NCI-H1930 (cell line): ENCODE measurements around the gene PPDPF.
"Not testable (repeated sequence)": the region's sequence is repeated elsewhere in the genome, so short reads cannot be mapped to it uniquely, and the experiment has no call there.

ENCODE experiments used
- DNase-seq, 2 experiments: peaks; one replicate each; lab custom pipeline; 2025; lab: John Stamatoyannopoulos, UW

Gene PPDPF, protein sequence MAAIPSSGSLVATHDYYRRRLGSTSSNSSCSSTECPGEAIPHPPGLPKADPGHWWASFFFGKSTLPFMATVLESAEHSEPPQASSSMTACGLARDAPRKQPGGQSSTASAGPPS

DNA sequence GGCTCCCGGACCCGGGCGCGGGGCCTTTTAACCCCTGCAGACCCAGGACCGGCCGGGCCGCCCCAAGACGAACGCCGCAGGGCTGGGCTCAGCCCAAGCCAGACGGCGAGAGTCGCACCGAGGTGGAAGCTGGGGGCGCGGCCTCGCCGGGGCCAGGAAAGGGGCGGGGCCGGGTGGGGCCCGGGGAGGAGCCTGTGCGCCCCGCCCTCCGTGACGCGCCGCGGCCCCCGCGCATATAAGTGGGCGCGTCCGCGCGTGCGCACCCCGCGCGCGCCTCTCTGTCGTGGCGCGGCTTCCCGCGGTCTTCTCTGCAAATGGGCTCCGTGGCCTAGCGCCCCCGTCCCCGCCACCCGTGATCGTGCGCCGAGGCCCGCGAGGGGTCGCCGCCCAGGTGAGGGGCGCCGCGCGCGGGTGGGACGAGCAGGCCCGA is at the start of gene PPDPF:
TSS of gene PPDPF (plus strand) at position 262 of the 430 bp plus-strand sequence. CDS start 544 bp downstream, outside the sequence.
- peak; percentile 71 to 89 for DNase-seq

DNA sequence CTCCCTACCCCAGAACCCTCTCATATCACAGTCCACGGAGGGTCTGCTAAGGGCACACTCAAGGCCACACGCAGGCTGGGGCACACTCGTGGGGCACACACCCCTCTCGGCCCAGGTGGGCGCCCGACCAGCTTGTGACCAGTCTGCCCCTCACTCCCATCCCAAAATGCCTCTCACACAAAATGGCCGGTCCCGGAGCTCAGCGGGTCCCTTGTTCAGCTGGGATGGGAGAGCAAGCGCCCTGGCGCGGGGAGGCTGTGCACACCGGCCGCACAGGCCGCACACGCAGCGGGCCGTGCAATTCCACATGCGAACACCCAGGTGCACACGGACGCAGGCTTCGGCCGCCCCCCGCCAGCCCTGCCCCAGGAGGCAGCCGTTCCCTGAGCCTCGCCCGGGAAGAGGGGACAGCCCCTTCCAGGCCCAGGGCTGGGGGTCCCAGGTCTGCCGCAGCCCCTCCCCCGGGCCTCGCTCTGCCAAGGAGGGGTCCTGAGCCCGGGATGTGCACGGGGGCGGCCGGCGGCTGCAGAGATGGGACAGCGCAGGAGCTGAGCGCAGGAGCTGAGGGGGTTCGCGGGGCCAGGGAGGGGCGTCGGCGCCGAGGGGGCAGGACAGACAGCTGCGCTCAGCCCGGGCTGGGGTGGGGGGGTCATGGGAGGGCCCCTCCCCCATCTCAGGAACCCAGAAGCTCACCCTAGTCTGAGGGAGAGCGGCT is 49.4 kb upstream of the PPDPF start:
- no peak for DNase-seq

DNA sequence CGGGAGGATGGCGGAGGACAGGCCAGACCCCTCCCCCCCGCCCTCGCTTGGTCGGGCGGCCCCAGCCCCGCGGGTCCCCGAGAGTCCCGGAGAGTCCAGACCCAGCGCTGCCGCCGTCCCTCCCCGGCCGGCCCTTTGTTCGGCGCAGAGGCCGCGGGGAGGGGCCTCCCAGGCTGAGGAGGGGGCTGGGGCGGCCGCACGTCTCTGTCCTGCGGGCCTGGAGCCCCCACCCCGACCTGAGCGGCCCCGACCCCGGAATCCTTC is 48.9 kb upstream of the PPDPF start:
- DNase-seq: no peak

DNA sequence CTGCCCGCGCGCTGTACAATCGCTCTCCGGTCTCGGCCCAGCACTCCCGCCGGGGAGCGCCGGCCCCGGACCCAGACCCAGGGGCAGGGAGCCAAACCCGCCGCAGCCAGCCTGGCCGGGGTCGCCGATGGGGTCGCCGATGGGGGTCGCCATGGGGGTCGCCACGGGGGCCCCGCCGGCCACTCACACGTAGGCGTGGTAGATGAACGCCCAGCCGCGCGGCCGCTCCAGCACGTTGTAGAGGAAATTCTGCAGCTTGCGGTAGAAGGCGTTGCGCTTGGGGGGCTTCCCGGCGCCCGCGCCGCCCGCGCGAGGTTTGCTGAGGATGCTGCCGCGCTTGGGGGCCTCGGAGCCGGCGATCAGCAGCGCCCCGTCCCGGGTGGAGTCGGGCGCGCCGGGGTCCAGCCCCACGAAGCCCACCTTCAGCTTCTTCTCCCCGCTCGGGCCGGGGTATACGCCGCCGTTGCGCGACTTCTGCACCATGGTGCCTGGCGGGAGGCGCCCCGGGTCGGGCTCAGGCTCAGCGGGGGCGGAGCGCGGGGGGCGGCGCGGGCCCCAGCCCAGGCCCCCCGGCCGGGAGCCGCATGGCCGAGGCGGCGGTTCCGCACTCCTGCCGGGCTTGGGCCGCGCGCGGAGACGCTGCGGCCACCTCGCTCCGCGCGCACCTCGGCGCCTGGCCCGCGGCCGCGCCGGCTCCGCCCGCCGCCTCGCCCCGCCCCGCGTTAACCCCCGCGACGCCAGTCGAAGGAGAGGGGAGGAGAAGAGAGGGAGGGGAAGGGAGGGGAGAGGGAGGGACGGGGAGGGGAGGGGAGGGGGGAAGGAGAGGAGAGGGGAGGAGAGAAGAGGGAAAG is 48.4 kb upstream of the PPDPF start, which contains the start of gene KCNQ2:
TSS of gene KCNQ2 (minus strand) at position 675 of the 851 bp plus-strand sequence. CDS start at position 483, 192 bp downstream.
- no peak for DNase-seq

DNA sequence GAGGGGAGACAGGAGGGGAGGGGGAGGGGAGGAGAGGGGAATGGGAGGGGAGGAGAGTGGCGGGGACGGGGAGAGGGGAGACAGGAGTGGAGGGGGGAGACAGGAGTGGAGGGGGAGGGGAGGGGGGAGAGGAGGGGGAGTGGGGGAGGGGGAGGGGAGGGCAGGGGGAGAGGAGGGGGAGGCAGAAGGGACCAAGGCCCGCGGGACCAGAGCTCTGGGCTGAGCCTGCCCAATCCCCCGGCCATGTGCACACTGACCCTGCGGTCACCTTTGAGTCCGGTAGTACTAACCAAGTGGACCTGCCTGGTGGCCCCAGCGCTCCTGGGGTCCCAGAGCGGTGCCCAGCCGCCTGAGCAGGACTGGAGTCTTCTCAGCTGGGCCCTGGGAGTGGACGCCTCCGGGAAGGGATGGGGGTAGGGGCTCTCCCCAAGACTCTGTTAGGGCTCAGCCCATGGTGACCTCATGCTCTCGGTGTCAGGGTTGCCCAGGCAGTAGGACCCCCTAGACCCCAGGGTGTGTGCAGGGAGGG is 47.6 kb upstream of the PPDPF start:
- no peak for DNase-seq

DNA sequence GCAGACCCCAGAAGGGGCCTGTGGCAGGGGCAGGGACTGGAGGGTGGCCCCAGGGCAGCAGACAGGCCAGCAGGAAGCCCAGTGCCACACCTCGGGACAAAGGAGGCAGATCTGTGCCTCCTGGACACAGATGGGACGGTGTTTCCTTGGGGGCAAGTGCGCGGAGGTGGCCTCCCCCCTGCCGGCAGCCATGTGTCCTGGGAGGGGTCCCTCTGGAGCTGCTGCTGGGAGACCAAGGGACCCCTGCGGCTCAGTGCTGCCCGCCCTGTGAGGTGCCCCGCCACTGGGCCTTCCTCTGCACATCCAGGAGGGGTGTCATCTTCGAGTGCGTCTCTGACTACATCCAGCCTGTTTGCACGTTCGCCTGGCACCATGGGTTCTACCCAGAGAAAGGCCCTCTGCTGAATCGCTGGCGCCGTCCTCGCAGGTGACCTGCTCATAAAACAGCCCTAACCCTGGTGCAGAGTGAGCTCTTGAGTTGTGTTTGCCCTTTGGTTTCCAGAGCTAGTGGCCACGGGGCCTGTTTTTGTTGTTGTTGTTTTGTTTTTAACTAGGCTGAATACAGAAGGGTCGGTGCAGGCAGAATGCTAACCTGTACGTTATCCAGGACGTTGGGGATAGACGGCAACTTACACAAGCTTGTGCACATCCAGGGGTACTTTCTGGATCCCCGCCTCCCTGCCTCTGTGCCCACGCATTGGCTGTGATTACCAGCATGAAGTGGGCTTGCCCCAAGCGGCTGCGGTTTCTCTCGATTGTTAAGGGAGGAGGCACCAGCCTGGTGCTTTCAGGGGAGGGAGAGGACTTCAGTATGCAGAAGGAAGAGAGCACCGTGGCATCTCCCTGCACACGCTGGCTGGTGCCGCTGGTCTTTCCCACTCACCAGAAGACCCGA is 46.8 kb upstream of the PPDPF start:
- DNase-seq: no peak

DNA sequence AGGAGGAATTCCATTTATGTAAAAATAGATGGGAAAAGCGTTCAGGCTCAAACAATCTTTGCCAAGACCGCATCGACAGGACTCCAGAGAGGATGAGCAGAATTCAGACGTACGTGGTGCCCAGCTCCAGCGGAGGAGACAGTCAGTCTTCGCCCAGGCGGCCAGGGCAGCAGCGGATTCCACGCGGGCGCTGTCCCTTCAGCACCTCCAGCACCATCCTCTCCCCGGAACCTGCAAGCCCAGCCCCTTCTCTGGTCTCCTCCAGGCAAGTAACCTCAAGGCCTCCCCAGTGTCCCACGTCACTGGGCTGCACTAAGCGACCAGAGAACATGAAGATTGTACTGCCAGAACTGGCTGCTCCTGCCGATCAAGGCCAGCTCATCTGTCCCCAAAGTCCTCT is 45.4 kb upstream of the PPDPF start:
- no peak for DNase-seq

DNA sequence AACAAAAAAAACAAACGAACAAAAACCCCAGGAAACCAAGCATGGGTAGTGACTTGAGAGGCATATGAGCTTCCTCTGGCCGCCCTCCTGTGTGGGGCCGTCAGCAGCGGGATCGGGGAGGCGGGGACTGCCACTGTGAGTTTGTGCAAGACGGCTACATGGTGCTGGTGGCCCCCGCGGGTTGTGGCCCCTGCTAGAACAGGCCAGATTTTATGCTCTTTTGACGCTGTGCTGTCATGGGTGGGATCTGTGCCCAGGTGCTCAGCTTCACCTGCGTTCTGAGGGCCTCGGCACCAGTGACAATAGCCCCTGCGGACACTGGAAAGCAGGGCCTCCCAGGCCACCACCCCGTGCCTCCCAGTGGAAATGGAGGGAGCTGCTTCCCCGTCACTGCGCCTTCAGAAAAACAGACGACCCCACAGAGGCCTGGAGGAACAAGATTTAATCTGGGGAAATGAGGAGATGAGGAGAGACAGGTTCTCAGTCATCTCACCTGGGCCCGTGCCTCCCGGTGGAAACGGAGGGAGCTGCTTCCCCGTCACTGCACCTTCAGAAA is 43.4 kb upstream of the PPDPF start:
- no peak for DNase-seq

DNA sequence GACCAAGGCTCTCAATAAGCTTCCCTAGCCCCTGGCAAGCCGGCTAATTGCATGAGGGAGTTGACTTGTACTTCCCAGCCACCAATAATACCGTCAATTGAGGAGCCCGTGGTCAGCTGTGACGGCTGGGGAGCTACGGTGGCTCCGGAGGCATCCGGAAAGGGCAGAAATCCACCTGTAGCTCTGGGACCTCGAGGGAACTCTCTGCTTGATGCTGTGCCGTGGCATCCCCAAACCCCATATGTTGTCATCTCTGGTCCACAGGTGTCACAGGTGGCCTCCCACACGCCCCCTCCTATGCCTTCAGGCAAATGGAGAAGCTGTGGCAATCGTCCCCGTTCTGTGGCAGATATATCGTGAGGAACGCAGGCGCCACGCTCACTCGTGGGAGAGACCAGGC is 42.6 kb upstream of the PPDPF start:
- DNase-seq: no peak

DNA sequence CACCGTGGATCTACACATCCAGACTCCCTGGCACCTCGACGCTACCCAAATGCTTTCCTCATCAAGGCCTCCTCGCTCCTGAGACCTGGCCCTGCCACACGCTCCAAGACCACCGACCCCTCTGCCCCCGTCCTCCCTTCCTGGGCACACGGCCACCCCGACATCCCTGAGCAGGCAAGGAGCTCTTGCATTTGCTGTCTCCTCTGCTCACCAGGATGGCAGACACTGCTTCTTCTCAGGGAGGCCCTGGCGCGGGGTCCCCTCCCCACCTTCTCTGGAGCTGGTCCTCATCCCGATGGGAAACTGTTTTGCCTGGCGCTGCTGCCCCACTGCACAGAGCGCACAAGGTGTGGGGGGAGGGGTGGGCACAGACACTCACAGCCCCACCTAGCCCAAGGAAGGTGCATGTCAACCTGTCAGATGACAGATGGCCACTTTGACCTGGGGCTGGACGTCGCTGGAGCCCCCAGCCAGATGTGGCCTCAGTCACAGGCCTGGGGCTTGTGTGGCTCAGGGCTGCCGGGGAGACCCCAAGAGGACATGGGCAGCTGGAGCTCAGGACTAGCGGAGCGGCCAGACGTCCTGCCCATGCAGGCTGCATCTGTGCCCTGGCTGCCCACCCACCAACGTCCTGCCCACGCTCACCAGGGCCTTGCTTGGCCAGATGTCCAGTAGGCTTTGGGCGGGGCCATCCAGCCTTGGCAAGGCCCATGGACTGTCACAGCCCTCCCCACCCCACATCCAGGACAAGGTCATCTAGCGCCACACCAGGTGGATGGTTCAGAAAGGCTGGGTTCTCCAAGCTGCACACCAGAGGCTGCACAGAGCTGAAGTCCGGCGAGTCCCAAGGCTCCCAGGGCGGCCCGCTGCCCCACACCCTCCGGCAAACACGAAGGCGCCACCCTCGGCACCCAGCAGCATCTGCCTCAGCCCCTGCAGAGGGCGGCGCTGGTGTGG is 41.9 kb upstream of the PPDPF start:
- no peak for DNase-seq

DNA sequence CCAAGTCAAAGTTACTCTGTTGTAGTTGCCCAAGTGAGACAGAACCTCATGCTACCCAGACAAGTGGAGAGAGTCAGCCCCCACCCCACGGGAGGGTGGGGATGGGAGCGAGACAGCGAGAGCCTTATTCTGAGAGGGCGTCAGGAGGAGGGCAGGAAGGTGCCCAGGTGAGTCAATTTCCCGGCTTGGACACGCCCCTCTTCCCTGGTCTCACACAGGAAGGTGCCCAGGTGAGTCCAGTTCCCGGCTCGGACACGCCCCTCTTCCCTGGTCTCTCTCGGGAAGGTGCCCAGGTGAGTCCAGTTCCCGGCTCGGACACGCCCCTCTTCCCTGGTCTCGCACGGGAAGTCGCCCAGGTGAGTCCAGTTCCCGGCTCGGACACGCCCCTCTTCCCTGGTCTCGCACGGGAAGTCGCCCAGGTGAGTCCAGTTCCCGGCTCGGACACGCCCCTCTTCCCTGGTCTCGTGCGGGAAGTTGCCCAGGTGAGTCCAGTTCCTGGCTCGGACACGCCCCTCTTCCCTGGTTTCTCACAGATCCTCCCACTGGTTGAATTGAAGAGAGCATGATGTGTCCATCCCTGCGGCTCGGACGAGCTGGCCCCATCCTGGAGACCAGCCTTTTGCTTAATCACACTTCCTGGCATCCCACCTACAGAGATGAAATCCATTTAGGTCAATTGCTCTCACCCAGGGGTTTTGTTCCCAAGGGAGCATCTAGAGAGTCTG is 40.7 kb upstream of the PPDPF start:
- not testable (repeated sequence) for DNase-seq

DNA sequence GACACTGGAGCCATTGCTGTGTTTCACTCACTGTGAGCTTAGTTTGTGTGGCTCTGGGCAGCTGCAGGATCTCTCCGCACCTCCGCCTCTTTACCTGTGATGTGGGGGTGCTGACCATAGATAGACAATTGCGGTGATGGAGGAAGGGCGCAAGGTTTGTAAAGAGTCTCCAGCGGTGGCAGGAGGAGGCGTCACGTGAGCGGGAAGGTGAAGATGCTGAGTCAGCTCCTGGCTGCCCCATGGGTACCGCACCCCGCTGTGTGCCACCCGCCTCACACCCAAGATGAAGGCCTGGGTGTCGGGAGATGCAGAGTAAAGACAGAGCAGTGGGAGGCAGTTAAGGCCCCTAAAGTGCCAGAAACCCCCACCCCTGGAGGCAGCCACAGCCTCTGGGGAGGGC is 39.1 kb upstream of the PPDPF start:
- DNase-seq: no peak

DNA sequence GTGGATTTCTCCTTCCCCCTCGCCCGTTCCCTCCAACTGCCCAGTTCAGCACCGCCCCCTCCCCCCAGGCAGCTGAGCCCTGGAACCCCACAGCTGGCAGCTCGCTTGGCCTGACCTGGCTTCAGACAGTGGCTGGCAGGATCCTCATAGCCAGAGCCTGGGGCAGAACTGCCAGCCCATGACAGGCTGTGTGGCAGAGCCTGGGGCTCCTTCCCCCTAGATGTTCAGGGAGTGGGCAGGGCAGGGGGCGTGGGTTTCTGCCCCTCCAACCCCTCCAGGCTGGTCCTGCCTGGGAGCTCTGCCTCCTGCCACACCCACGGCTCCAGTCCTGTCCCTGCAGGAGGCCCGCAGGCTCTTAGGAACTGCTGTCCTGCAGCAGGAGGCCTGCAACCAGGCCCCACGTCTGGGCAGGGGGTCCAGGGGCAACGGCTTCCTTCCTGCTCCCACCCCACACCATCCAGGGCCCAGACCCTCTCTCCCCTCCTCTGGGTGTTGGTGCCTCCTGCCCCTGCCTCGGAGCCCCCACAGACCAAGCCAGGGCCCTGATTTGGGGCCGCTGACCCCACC is 38.5 kb upstream of the PPDPF start:
- DNase-seq: no peak

DNA sequence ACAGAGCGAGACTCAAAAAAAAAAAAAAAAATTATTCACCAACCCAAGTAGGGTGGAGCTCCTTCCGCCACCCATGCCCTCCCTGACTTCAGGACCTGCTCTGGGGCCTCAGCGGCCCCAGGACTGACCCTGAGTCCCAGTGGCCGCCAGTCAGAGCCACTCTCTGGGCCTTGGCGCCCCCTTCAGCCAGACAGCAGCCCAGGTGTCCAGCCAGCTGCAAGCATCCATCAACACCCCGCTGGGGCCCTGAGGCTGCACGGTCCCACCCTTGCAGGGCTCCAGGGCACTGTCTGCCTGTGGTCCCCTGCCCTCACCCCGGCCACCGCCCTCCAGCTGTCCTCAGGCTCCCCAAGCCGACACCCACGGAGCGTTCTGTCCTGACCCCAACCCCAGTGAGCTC is 36.7 kb upstream of the PPDPF start:
- no peak for DNase-seq

DNA sequence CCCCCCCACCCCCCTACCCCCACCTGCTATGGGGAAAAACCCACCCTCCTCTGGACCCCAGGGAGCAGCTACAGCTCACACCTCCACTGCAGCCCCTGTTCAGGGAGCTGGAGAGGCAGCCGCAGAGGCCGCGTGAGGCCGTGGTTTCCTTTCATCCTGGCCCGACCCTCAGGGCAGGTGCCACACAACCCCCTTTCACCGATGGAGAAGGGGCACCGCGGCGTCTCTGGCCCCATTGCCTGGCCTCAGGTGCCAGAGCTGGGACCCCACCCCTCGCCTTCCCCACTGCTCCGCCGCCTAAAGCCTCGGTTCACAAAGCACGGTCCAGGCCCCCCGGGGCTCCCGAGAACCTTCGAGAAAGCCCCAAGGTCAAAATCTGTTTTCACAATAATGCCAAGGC is 36.3 kb upstream of the PPDPF start:
- no peak for DNase-seq

DNA sequence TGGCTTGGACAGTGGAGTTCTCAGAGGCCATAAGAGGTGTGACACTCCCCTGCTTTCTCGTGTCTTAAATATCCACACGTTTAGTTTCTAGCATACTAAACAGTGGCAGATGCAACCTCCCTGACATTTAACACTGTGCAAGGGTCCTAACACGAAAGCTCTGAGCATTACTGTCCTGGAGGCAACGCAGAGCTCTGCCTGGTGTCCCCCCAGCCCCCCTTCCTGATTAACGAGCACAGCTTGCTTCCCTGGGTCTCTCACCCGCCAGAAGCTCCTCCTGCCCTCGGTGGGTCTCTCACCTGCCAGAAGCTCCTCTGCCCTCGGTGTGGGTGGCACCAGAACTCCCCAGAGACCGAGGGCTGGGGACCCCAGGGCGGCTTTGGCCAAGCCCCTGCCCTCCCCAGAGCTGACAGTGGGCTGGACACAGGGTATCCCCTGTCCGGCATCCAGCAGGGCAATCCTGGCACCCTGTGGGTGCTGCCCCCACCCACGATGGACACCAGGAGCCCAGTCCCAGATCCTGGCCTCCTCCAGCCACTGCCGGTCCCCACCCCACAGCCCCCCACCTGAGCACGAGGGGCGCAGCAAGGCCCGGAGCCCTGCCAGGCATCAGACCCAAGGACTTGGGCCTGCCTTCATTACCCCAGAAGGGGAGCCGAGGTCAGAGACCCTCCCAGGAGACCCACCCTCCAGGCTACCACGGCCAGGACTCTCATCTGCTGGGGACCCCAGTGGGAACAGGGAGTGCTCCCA is 35.7 kb upstream of the PPDPF start:
- DNase-seq: no peak

DNA sequence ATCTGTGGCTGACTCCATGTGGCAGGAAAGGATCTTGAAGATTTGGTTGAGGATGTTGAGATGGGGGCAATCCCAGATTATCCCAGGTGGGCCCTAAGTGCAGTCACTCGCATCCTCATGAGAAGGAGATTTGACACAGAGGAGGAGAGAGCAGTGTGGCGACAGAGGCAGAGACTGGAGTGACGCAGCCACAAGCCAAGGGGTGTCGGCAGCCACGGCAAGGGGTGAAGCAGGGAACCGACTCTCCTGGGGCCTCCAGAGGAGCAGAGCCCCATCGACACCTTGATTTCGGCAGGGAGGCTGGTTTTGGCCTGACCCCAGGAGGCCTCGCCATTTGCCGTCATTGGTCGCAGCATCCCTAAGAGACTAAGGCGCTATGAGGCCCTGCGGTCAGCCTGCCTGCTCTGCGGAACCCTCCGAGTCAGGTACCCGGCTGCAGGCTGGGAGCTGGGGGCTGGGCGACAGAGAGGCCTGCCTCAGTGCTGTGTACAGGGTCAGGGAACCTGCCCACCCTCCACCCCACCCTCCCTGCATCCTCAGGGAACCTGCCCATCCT is 34.2 kb upstream of the PPDPF start:
- no peak for DNase-seq

DNA sequence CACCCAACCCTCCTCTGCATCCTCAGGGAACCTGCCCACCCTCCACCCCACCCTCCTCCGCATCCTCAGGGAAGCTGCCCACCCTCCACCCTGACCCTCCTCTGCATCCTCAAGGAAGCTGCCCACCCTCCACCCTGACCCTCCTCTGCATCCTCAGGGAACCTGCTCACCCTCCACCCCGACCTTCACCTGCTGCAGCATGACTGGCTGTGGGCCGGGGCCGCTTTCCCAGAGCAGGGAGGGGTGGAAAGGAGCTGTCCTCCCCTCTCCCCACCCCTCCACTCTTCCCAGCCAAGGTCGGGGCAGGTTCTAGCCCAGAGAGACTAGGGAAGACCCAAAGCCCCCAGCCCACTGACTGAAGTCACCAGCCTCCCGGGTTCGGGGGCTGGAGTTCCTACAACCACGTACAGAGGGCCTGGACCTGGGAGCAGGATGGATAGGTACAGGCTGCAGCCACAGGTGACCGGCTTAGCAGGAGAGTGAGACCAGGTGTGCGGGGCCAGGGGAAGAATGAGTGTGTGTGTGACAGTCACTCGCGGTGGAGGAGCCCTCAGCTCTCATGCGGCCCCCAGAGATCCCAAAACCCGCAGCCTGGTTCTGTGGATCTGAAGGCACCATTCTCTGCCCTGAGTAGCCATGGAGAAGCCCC is 33.3 kb upstream of the PPDPF start:
- DNase-seq: no peak
